ENCODE measurements around the gene CDH22. TPM values are rescaled to one million over a fixed set of nuclear protein-coding genes. Genes with fewer than 3 reads are reported as not detected.
A peak's percentile ranks its signal among the peaks of the same experiment; 100 is the strongest.

The CDH22 gene
- total RNA-seq, 2 donors from 2014 or later: 0.12 to 0.13 TPM

GRCh38 chr20:46327557-46327956 lies 19.3 kb upstream of the CDH22 start:
- no peaks in the 10 kb centered on the region for H3K9me3 ChIP-seq
- H3K4me3 ChIP-seq: no peak overlapping the region
- TF ChIP-seq CTCF (IDR thresholded peaks at IDR 0.05): no peak
- no peaks in the 10 kb centered on the region for H3K4me1 ChIP-seq
- H3K9ac ChIP-seq (ENCODE audit: low read depth in 2 of 2, low read length in 2 of 2): no peak overlapping the region
- H3K27ac ChIP-seq: no peak overlapping the region
- peaks cover 6% of the 10 kb centered on the region for H3K27me3 ChIP-seq
- intact Hi-C loops (cut with DNase I): no loop called here
- H3K36me3 ChIP-seq: no peaks in the 10 kb centered on the region
- DNase-seq: no peak

- intact Hi-C loops (cut with DNase I): no loop called here
- peaks cover 6% of the 10 kb centered on the region for H3K27me3 ChIP-seq
- TF ChIP-seq CTCF (IDR thresholded peaks at IDR 0.05): no peak
Observed at GRCh38 chr20:46325789-46326188, 17.5 kb upstream of the CDH22 start.

GRCh38 chr20:46324960-46325703 lies 16.8 kb upstream of the CDH22 start:
- TF ChIP-seq CTCF (IDR thresholded peaks at IDR 0.05): peak; percentile 16
- H3K36me3 ChIP-seq: no peaks in the 10 kb centered on the region
- H3K4me3 ChIP-seq: no peak overlapping the region
- peak; percentile 23 for DNase-seq
- no peak overlapping the region for H3K27ac ChIP-seq
- H3K27me3 ChIP-seq: peaks cover 6% of the 10 kb centered on the region
- no peaks in the 10 kb centered on the region for H3K4me1 ChIP-seq
- intact Hi-C loops (cut with DNase I): no loop called here
- H3K9ac ChIP-seq (ENCODE audit: low read depth in 2 of 2, low read length in 2 of 2): no peak overlapping the region
- no peaks in the 10 kb centered on the region for H3K9me3 ChIP-seq

More at GRCh38 chr20:46325789-46326188, 17.5 kb upstream of the CDH22 start:
- H3K36me3 ChIP-seq: no peaks in the 10 kb centered on the region
- H3K27ac ChIP-seq: no peak overlapping the region
- no peaks in the 10 kb centered on the region for H3K4me1 ChIP-seq
- no peak overlapping the region for H3K9ac ChIP-seq (ENCODE audit: low read depth in 2 of 2, low read length in 2 of 2)
- no peak for DNase-seq
- no peaks in the 10 kb centered on the region for H3K9me3 ChIP-seq
- no peak overlapping the region for H3K4me3 ChIP-seq

GRCh38 chr20:46324379-46324778 lies 16.1 kb upstream of the CDH22 start:
- Histone ChIP-seq H3K27me3 (peaks cover 6% of the 10 kb centered on the region), H3K4me3 (no peak overlapping the region), H3K27ac (no peak overlapping the region), H3K4me1 (no peaks in the 10 kb centered on the region), H3K9ac (ENCODE audit: low read depth in 2 of 2, low read length in 2 of 2) (no peak overlapping the region), H3K36me3 (no peaks in the 10 kb centered on the region), H3K9me3 (no peaks in the 10 kb centered on the region)
- intact Hi-C loops (cut with DNase I): no loop called here
- TF ChIP-seq CTCF (IDR thresholded peaks at IDR 0.05): no peak
- DNase-seq: no peak

GRCh38 chr20:46323557-46323956 lies 15.3 kb upstream of the CDH22 start:
- H3K27ac ChIP-seq: no peak overlapping the region
- no peaks in the 10 kb centered on the region for H3K4me1 ChIP-seq
- no peaks in the 10 kb centered on the region for H3K36me3 ChIP-seq
- peaks cover 6% of the 10 kb centered on the region for H3K27me3 ChIP-seq
- H3K9me3 ChIP-seq: no peaks in the 10 kb centered on the region
- H3K4me3 ChIP-seq: no peak overlapping the region
- no peak for TF ChIP-seq CTCF (IDR thresholded peaks at IDR 0.05)
- no peak for DNase-seq
- intact Hi-C loops (cut with DNase I): no loop called here
- H3K9ac ChIP-seq (ENCODE audit: low read depth in 2 of 2, low read length in 2 of 2): no peak overlapping the region

Measured in colonic mucosa (tissue), 4 donors.